Keratinocyte (primary cell): ENCODE measurements around the gene LMTK2. TPM values are rescaled to one million over a fixed set of nuclear protein-coding genes. Genes with fewer than 3 reads are reported as not detected.

ENCODE experiments used
- DNase-seq: peaks from one replicate; pipeline ENCODE4 v3.0.0-alpha.2; 2011; ENCODE audit warnings: low read depth, missing footprints, low spot score
- FAIRE-seq: peaks from 2 replicates; lab custom pipeline; 2011; peaks lifted over from hg19 to GRCh38; lab: Jason Lieb, UNC
- H2AFZ ChIP-seq: 2 replicates; pipeline ENCODE4 v1.6.0; 2012; ENCODE audit warnings: low read length, control low read depth, inconsistent platforms; ENCODE audit not compliant: control insufficient read depth
- H3K27ac ChIP-seq: 2 replicates; pipeline ENCODE4 v1.5.1; 2011; ENCODE audit warnings: low read length; ENCODE audit not compliant: control insufficient read depth, insufficient read depth
- H3K27me3 ChIP-seq: 3 replicates; pipeline ENCODE4 v1.6.0; 2011; ENCODE audit warnings: low read length; ENCODE audit not compliant: control insufficient read depth, insufficient read depth; ENCODE audit errors: extremely low read depth
- H3K36me3 ChIP-seq, 2 experiments: 2 replicates in 1 of 2; 3 replicates in 1 of 2; pipeline ENCODE4 v1.5.1; 2011; ENCODE audit warnings: low read length in 2 of 2, mild to moderate bottlenecking in 1 of 2; ENCODE audit not compliant: control insufficient read depth in 2 of 2, insufficient read depth in 2 of 2; ENCODE audit errors: extremely low read depth in 1 of 2
- H3K4me1 ChIP-seq: 3 replicates; pipeline ENCODE4 v1.5.1; 2011; ENCODE audit warnings: low read length; ENCODE audit not compliant: control insufficient read depth, insufficient read depth; ENCODE audit errors: extremely low read depth
- H3K4me2 ChIP-seq: 3 replicates; pipeline ENCODE4 v1.6.0; 2011; ENCODE audit warnings: low read depth, low read length; ENCODE audit not compliant: control insufficient read depth, insufficient read depth; ENCODE audit errors: extremely low read depth
- H3K4me3 ChIP-seq, 3 experiments: fragments of 200-600 bp in 1 of 3; sonication (generic) in 1 of 3; 2 replicates in 2 of 3; 3 replicates in 1 of 3; pipeline ENCODE4 v1.5.1; 2011 to 2016; ENCODE audit warnings: low read length in 3 of 3, mild to moderate bottlenecking in 3 of 3, control low read depth in 2 of 3, inconsistent platforms in 1 of 3, low read depth in 1 of 3, mixed read lengths in 1 of 3, mixed run types in 1 of 3, moderate library complexity in 1 of 3; ENCODE audit not compliant: control insufficient read depth in 2 of 3, insufficient read depth in 2 of 3; ENCODE audit errors: extremely low read depth in 1 of 3
- H3K79me2 ChIP-seq: 2 replicates; pipeline ENCODE4 v1.6.0; 2012; ENCODE audit warnings: low read length; ENCODE audit not compliant: control insufficient read depth, insufficient read depth
- H3K9ac ChIP-seq: 3 replicates; pipeline ENCODE4 v1.6.0; 2011; ENCODE audit warnings: low read length; ENCODE audit not compliant: control insufficient read depth, insufficient read depth; ENCODE audit errors: extremely low read depth
- H3K9me1 ChIP-seq: 3 replicates; pipeline ENCODE4 v1.6.0; 2011; ENCODE audit warnings: low read length; ENCODE audit not compliant: control insufficient read depth, insufficient read depth; ENCODE audit errors: extremely low read depth
- H3K9me3 ChIP-seq: 2 replicates; pipeline ENCODE4 v1.5.1; 2012; ENCODE audit warnings: low read depth, low read length; ENCODE audit not compliant: control insufficient read depth
- H4K20me1 ChIP-seq: 3 replicates; pipeline ENCODE4 v1.6.0; 2011; ENCODE audit warnings: low read length; ENCODE audit not compliant: control insufficient read depth, insufficient read depth; ENCODE audit errors: extremely low read depth
- EZH2 ChIP-seq: IDR thresholded peaks from one replicate; pipeline ENCODE4 v1.6.1; 2012; ENCODE audit warnings: inconsistent platforms, mild to moderate bottlenecking, low read length, moderate library complexity
- dilution Hi-C: fragments of 300-500 bp; cut with MboI; formaldehyde crosslinking; loops from one replicate; pipeline ENCODE4 v1.7.0; 2020; ENCODE audit warnings: low sequenced_read_pairs; ENCODE audit not compliant: extremely low pct_ligation_motif_present
- polyA plus RNA-seq, 5 experiments: library from polyadenylated mRNA; depleted of rRNA in 3 of 5; stranded (reverse) in 3 of 5; stranded (forward) in 1 of 5; unstranded in 1 of 5; fragments of >200 nt; gene quantifications; 1 replicate in 1 of 5; 2 replicates in 3 of 5; 3 replicates in 1 of 5; pipeline versions ENCODE4 v1.2.1 to v1.2.3, GENCODE V29; 2011 to 2012; ENCODE audit warnings: missing spikeins in 2 of 5, low read depth in 1 of 5, low replicate concordance in 1 of 5
- TF ChIP-seq, protein P1 (sequence below), 3 experiments: IDR thresholded peaks in 1 of 3; conservative IDR thresholded peaks in 1 of 3; optimal IDR thresholded peaks in 1 of 3; 2 replicates in 2 of 3; 3 replicates in 1 of 3; pipeline versions ENCODE3 to v1.5.1; 2011; ENCODE audit warnings: low read length in 3 of 3, mild to moderate bottlenecking in 3 of 3, moderate library complexity in 2 of 3, control low read depth in 1 of 3, inconsistent platforms in 1 of 3; ENCODE audit not compliant: insufficient read depth in 2 of 3; ENCODE audit errors: extremely low read depth in 1 of 3

LMTK2 gene
- polyA plus RNA-seq, 1 donor (not counting 4 experiments of a cell fraction or from before 2014, with no cell fraction given): 6.6 TPM

DNA sequence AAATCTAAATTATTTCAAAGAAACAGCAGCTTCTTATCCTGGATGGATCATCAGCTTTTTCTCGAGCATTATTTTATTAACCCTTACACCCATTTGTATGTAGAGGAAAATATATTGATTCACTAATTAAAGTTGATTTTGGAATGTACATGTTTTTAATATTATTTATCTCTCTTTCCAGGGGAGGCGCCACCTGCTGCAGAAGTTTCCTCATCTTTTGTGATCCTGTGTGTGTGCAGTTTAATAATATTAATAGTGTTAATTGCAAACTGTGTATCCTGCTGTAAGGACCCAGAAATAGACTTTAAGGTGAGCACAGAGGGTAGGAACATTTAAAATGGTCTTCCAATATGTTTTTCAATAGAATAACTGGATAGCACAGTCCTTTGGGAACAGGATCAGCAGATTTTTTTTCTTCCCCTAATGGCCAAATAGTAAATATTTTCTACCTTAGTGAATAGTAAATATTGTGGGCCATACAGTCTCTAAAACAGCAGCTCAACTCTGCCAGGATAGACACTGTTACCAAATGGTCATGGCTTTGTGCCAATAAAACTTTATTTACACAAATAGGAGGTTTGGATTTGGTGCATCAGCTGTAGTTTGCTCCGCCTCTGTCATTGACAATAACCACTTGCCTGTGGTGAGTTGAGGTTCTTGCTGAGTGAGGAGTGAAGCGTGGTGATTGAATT, 30.6 kb downstream of the LMTK2 start:
- H3K9me1 ChIP-seq: no peaks in the 10 kb centered on the region
- peaks cover 11 to 14% of the 10 kb centered on the region in 2 experiments for H3K36me3 ChIP-seq
- peaks cover 19% of the 10 kb centered on the region for H3K4me1 ChIP-seq
- no peak overlapping the region for H3K9ac ChIP-seq
- no peak for DNase-seq
- H2AFZ ChIP-seq: no peak overlapping the region
- H3K4me2 ChIP-seq: no peak overlapping the region
- dilution Hi-C loops: no loop called here
- no peaks in the 10 kb centered on the region for H4K20me1 ChIP-seq
- TF ChIP-seq, protein P1, sequence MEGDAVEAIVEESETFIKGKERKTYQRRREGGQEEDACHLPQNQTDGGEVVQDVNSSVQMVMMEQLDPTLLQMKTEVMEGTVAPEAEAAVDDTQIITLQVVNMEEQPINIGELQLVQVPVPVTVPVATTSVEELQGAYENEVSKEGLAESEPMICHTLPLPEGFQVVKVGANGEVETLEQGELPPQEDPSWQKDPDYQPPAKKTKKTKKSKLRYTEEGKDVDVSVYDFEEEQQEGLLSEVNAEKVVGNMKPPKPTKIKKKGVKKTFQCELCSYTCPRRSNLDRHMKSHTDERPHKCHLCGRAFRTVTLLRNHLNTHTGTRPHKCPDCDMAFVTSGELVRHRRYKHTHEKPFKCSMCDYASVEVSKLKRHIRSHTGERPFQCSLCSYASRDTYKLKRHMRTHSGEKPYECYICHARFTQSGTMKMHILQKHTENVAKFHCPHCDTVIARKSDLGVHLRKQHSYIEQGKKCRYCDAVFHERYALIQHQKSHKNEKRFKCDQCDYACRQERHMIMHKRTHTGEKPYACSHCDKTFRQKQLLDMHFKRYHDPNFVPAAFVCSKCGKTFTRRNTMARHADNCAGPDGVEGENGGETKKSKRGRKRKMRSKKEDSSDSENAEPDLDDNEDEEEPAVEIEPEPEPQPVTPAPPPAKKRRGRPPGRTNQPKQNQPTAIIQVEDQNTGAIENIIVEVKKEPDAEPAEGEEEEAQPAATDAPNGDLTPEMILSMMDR (optimal IDR thresholded peaks at IDR 0.05 in 1 of 3, IDR thresholded peaks at IDR 0.05 in 1 of 3, conservative IDR thresholded peaks at IDR 0.05 in 1 of 3; ENCODE audit: extremely low read depth in 1 of 3, insufficient read depth in 2 of 3, low read length in 3 of 3): no peak
- TF ChIP-seq EZH2: no peak
- H3K9me3 ChIP-seq: no peaks in the 10 kb centered on the region
- H3K27ac ChIP-seq: no peak overlapping the region
- H3K4me3 ChIP-seq: no peak overlapping the region
- H3K79me2 ChIP-seq: peaks cover 23% of the 10 kb centered on the region
- no peaks in the 10 kb centered on the region for H3K27me3 ChIP-seq
- no peak for FAIRE-seq

DNA sequence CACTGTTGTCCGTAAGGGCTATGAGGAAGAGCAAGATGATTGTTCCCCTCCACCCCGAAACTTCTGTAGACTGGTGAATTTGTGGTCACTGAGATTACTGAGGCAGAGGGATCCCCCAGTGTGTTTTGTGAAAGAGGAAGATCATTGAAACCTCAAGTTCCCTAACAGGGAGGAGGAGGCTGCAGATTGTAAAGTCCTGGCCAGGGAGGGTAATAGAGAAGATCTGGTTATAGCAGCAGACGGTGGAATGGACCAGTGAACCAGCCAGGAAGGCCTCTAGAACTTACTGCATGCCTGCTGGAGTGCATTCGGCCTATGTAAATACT, 31.1 kb downstream of the LMTK2 start:
- peaks cover 15% of the 10 kb centered on the region for H3K4me1 ChIP-seq
- FAIRE-seq: no peak
- no peaks in the 10 kb centered on the region for H4K20me1 ChIP-seq
- no peaks in the 10 kb centered on the region for H3K9me1 ChIP-seq
- H3K4me3 ChIP-seq: no peak overlapping the region
- DNase-seq: no peak
- H3K27ac ChIP-seq: no peak overlapping the region
- peaks cover 23% of the 10 kb centered on the region for H3K79me2 ChIP-seq
- H2AFZ ChIP-seq: no peak overlapping the region
- H3K36me3 ChIP-seq: peaks cover 11 to 14% of the 10 kb centered on the region in 2 experiments
- H3K27me3 ChIP-seq: no peaks in the 10 kb centered on the region
- TF ChIP-seq, protein P1 (optimal IDR thresholded peaks at IDR 0.05 in 1 of 3, IDR thresholded peaks at IDR 0.05 in 1 of 3, conservative IDR thresholded peaks at IDR 0.05 in 1 of 3; ENCODE audit: extremely low read depth in 1 of 3, insufficient read depth in 2 of 3, low read length in 3 of 3): no peak
- TF ChIP-seq EZH2: no peak
- H3K4me2 ChIP-seq: no peak overlapping the region
- no peaks in the 10 kb centered on the region for H3K9me3 ChIP-seq
- dilution Hi-C loops: no loop called here
- H3K9ac ChIP-seq: no peak overlapping the region
